ENCODE data around the gene TRIM44. TPM values are rescaled to one million over a fixed set of nuclear protein-coding genes. Genes with fewer than 3 reads are reported as not detected.
"Not testable (repeated sequence)": the region's sequence is repeated elsewhere in the genome, so short reads cannot be mapped to it uniquely, and the experiment has no call there.

The TRIM44 gene
- total RNA-seq, 1 donor from 2014 or later = 57.8 TPM

DNA sequence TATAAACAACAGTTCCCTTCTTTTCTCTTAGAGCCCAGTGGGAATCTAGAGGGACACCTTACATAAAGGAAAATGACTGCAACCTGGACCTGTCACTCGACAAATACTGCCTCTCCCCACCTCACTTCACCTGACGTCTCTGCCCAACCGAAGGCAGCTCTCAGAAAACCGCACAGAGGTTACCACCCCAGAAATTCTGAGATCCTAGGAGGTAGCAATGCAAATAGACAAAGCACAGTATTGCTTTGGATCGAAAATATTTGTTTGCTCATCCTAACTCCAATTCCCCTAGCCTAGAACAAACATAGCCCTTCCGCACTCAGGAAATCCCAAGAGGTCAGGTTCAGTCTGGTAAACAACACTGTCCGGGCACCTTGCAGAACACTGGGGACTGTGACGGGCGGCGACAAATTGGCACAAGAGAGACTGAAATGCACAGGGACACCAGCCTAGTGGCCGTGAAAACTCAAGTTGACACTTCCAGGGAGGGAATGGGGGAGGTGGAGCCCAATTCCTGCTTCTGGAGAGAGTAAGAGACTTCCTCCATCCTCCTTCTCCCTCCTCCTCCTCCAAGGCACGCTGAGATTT, 420 bp upstream of the TRIM44 start:
- no peak for DNase-seq (ENCODE audit: low spot score)
- intact Hi-C loops (cut with DNase I) = loop anchor here (2.0 to 5.0 kb wide), 2 partner anchors 43 to 155 kb away; partner anchors contain the start of gene FJX1

- DNase-seq (ENCODE audit: low spot score) = no peak
- intact Hi-C loops (cut with DNase I) = loop anchor here (2.0 to 5.0 kb wide), 2 partner anchors 45 to 154 kb away; partner anchors contain the start of gene FJX1
Observed at GRCh38 chr11:35663408-35663702, 780 bp downstream of the TRIM44 start.

GRCh38 chr11:35664977-35665441, 2.4 kb downstream of the TRIM44 start:
- intact Hi-C loops (cut with DNase I) = loop anchor here (5.0 kb wide), 1 partner anchor 152 kb away; no protein-coding TSS in a partner anchor
- no peak for DNase-seq (ENCODE audit: low spot score)

DNA sequence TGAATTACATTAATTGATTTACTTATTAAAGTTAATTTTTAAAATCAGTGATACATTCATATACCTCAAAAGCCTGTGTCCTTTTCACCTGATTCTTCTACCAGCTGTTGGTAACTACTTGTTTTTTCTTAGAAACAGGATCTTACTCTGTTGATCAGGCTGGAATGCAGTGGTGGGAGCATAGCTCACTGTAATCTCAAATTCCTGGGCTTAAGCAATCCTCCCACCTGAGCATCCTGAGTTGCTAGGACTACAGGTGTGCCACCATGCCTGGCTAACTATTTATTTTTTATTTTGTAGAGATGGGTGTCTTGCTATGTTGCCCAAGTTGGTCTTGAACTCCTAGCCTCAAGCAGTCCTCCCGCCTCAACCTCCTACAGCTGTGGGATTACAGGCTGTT, 4.7 kb downstream of the TRIM44 start:
- no peak for DNase-seq (ENCODE audit: low spot score)
- intact Hi-C loops (cut with DNase I) = no loop called here

- intact Hi-C loops (cut with DNase I); DNase-seq (ENCODE audit: low spot score): not testable (repeated sequence)
Observed at GRCh38 chr11:35668350-35668749, 5.8 kb downstream of the TRIM44 start.

GRCh38 chr11:35671396-35672127, 9.0 kb downstream of the TRIM44 start:
- DNase-seq (ENCODE audit: low spot score) = no peak
- intact Hi-C loops (cut with DNase I) = no loop called here

DNA sequence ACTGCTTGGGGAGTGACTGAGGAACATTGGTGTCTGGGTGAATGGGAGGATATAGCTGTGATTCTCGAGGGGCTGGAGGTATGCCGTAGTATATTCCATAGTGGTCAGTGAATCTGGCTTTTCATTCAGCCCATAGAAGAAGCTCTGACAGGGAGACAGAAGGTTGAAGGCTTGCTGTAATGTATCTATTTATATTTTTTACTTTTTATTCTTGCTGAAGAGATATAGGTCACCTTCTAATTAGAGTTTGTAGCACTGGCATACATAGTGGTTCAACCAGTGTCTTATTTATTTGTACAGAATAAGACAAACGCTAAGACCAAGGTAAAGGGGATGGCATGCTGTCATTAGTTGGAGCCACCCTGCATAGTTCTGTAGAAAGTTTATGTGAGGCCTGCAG, 10.0 kb downstream of the TRIM44 start:
- no peak for DNase-seq (ENCODE audit: low spot score)
- intact Hi-C loops (cut with DNase I) = no loop called here

DNA sequence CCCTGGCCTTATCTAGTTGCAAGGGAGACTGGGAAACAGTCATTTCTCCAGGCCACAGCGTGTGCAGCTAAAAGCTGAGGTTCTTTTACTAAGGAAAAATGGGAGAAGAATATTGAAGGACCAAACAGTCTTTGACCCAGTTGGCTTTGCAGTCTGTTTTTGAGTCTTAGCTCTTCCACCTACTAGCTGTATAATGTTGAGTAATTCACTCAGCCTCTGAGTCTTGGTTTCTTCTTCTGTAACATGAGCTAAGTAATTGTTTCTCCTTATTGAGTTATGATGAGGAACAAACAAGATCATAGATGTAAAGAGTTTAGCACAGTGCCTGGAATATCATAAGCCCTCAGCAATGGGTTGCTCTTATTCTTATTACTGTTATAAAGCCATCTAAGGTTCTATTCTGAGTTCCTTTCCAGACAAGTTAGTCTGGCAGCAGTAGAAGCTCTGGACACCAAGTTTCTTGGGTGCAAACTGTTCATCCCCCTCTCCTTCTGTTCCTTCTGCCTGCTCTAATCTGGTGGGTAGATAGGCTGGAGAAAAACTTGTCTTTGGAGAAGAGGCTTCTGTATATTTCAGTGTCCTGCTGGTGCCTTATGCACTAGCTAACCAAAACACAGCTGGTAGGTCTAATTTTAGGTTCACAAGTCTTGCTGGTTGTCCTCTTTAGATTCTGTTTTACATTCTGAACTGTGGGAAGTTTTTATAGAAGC, 13.5 kb downstream of the TRIM44 start:
- intact Hi-C loops (cut with DNase I) = no loop called here
- DNase-seq (ENCODE audit: low spot score) = no peak

- DNase-seq (ENCODE audit: low spot score) = no peak
Observed at GRCh38 chr11:35676611-35676965, 14.0 kb downstream of the TRIM44 start.

DNA sequence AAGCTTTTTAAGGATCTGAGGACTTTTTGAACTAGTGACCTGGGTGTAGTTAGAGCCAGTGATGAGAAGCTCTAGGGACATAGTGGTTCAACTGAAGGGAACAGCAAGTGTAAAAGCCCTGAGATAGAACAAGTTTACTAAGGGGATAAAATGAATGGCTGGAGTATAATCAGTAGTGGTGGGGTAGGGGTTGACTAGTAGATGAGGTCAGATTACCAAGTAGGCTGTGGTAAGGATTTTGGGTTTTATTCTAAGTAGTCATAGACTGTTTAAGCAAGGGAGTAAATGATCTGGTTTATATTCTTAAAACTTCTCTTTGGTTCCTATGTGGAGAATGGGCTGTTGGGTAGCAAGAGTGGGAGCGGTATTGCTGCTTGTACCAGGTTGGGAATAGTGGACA, 15.3 kb downstream of the TRIM44 start:
- no peak for DNase-seq (ENCODE audit: low spot score)
- intact Hi-C loops (cut with DNase I) = no loop called here

More at GRCh38 chr11:35676611-35676965, 14.0 kb downstream of the TRIM44 start:
- intact Hi-C loops (cut with DNase I) = no loop called here

- DNase-seq (ENCODE audit: low spot score) = no peak
- intact Hi-C loops (cut with DNase I) = no loop called here
Observed at GRCh38 chr11:35678471-35678870, 15.9 kb downstream of the TRIM44 start.

GRCh38 chr11:35678975-35679374, 16.4 kb downstream of the TRIM44 start:
- intact Hi-C loops (cut with DNase I) = no loop called here
- DNase-seq (ENCODE audit: low spot score) = no peak

GRCh38 chr11:35680506-35680905, 17.9 kb downstream of the TRIM44 start:
- no peak for DNase-seq (ENCODE audit: low spot score)
- intact Hi-C loops (cut with DNase I) = no loop called here

- DNase-seq (ENCODE audit: low spot score) = no peak
- intact Hi-C loops (cut with DNase I) = no loop called here
Observed at GRCh38 chr11:35681163-35681767, 18.7 kb downstream of the TRIM44 start.

- intact Hi-C loops (cut with DNase I) = no loop called here
- DNase-seq (ENCODE audit: low spot score) = no peak
Observed at GRCh38 chr11:35682230-35683173, 19.9 kb downstream of the TRIM44 start.

DNA sequence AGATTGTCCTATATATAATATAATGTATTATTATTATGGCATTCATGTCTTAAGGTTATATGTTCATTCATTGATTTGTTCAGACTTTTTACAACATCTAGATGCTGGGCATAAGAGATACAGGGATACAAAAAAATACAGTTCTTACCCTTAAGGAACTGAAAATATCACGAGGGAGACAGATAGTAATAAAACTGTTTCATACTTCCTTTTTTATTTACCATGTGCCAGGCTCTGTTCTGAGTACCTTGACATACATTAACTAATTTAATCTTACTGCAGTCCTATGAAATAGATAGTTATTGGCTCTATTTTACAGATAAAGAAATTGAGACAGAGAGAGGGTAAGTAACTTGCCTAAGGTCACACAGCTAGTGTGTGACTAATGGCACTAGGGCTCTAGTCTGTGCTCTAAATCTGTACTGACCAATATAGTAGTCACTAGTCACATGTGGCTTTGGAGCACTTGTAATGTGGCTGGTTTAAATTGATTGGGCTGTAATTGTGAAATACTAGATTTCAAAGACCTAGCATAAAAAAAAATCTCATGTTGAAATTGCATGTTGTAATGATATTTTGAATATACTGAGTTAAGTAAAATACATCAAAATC, 21.3 kb downstream of the TRIM44 start:
- intact Hi-C loops (cut with DNase I) = no loop called here
- no peak for DNase-seq (ENCODE audit: low spot score)

- DNase-seq (ENCODE audit: low spot score) = no peak
- intact Hi-C loops (cut with DNase I) = no loop called here
Observed at GRCh38 chr11:35688023-35688422, 25.4 kb downstream of the TRIM44 start.

- intact Hi-C loops (cut with DNase I) = no loop called here
Observed at GRCh38 chr11:35689081-35689996, 26.8 kb downstream of the TRIM44 start.

More at GRCh38 chr11:35689081-35689996, 26.8 kb downstream of the TRIM44 start:
- DNase-seq (ENCODE audit: low spot score) = no peak

Measured in cardiac septum (tissue), 1 donor.